ENCODE data around the gene CDC25C. TPM values are rescaled to one million over a fixed set of nuclear protein-coding genes. Genes with fewer than 3 reads are reported as not detected.
A peak's percentile ranks its signal among the peaks of the same experiment; 100 is the strongest.

Gene CDC25C
- total RNA-seq, 2 donors from 2014 or later = 14.8 to 30.6 TPM

GRCh38 chr5:138282920-138283742 is 48.5 kb downstream of the CDC25C start:
- Histone ChIP-seq H3K27me3 (ENCODE audit: control insufficient read depth, insufficient read depth, low read length, poor library complexity, severe bottlenecking) (no peaks in the 10 kb centered on the region), H3K27ac (ENCODE audit: low read depth, low read length) (peak overlapping the region; percentile 32), H3K4me3 (ENCODE audit: low read length) (no peak overlapping the region), H3K36me3 (ENCODE audit: control insufficient read depth, insufficient read depth, low read length) (peaks cover 22% of the 10 kb centered on the region), H3K9me3 (ENCODE audit: control insufficient read depth, low read length) (no peaks in the 10 kb centered on the region), H3K4me1 (ENCODE audit: control insufficient read depth, insufficient read depth, low read length) (no peaks in the 10 kb centered on the region), H3K9ac (ENCODE audit: extremely low read depth, low read length, poor library complexity, severe bottlenecking) (no peak overlapping the region)
- no peaks in the 10 kb centered on the region for H3K27me3 Mint-ChIP-seq (ENCODE audit: insufficient read depth)
- DNase-seq = peak; percentile 80
- H3K27ac Mint-ChIP-seq = no peak overlapping the region
- peaks cover 5% of the 10 kb centered on the region for H3K36me3 Mint-ChIP-seq (ENCODE audit: low read depth)
- 88 to 90% methylated on average over 3 to 7 of the region's 7 CpGs for WGBS, 2 experiments (ENCODE audit: insufficient coverage in 1 of 2, insufficient read length in 1 of 2)
- no peak overlapping the region for H3K4me3 Mint-ChIP-seq
- no peaks in the 10 kb centered on the region for H3K4me1 Mint-ChIP-seq
- H3K9me3 Mint-ChIP-seq = no peaks in the 10 kb centered on the region
- TF ChIP-seq CTCF (conservative IDR thresholded peaks at IDR 0.05) = peak; percentile 85

GRCh38 chr5:138280915-138281314 is 50.7 kb downstream of the CDC25C start:
- H3K36me3 ChIP-seq (ENCODE audit: control insufficient read depth, insufficient read depth, low read length) = peaks cover 16% of the 10 kb centered on the region
- Mint-ChIP-seq H3K27ac (no peak overlapping the region), H3K36me3 (ENCODE audit: low read depth) (peaks cover 5% of the 10 kb centered on the region), H3K9me3 (no peaks in the 10 kb centered on the region), H3K27me3 (ENCODE audit: insufficient read depth) (peaks cover 15% of the 10 kb centered on the region), H3K4me3 (no peak overlapping the region), H3K4me1 (no peaks in the 10 kb centered on the region)
- no peak for TF ChIP-seq CTCF (conservative IDR thresholded peaks at IDR 0.05)
- peaks cover 10% of the 10 kb centered on the region for H3K27me3 ChIP-seq (ENCODE audit: control insufficient read depth, insufficient read depth, low read length, poor library complexity, severe bottlenecking)
- H3K9ac ChIP-seq (ENCODE audit: extremely low read depth, low read length, poor library complexity, severe bottlenecking) = no peak overlapping the region
- H3K4me3 ChIP-seq (ENCODE audit: low read length) = no peak overlapping the region
- no peaks in the 10 kb centered on the region for H3K4me1 ChIP-seq (ENCODE audit: control insufficient read depth, insufficient read depth, low read length)
- DNase-seq = no peak
- H3K9me3 ChIP-seq (ENCODE audit: control insufficient read depth, low read length) = no peaks in the 10 kb centered on the region
- no peak overlapping the region for H3K27ac ChIP-seq (ENCODE audit: low read depth, low read length)

GRCh38 chr5:138276402-138277054 is 55.1 kb downstream of the CDC25C start:
- Mint-ChIP-seq H3K36me3 (ENCODE audit: low read depth) (no peaks in the 10 kb centered on the region), H3K27ac (no peak overlapping the region), H3K4me1 (peaks cover 15% of the 10 kb centered on the region), H3K9me3 (no peaks in the 10 kb centered on the region), H3K27me3 (ENCODE audit: insufficient read depth) (peaks cover 51% of the 10 kb centered on the region), H3K4me3 (no peak overlapping the region)
- peaks cover 48% of the 10 kb centered on the region for H3K27me3 ChIP-seq (ENCODE audit: control insufficient read depth, insufficient read depth, low read length, poor library complexity, severe bottlenecking)
- no peak overlapping the region for H3K4me3 ChIP-seq (ENCODE audit: low read length)
- H3K4me1 ChIP-seq (ENCODE audit: control insufficient read depth, insufficient read depth, low read length) = no peaks in the 10 kb centered on the region
- 83 to 90% methylated on average over 1 to 2 of the region's 2 CpGs for WGBS, 2 experiments (ENCODE audit: insufficient coverage in 1 of 2, insufficient read length in 1 of 2)
- peak; percentile 57 for TF ChIP-seq CTCF (conservative IDR thresholded peaks at IDR 0.05)
- H3K9me3 ChIP-seq (ENCODE audit: control insufficient read depth, low read length) = no peaks in the 10 kb centered on the region
- no peak for DNase-seq
- H3K27ac ChIP-seq (ENCODE audit: low read depth, low read length) = no peak overlapping the region
- no peak overlapping the region for H3K9ac ChIP-seq (ENCODE audit: extremely low read depth, low read length, poor library complexity, severe bottlenecking)
- no peaks in the 10 kb centered on the region for H3K36me3 ChIP-seq (ENCODE audit: control insufficient read depth, insufficient read depth, low read length)
